Thymus (tissue), 11 donors: Measurements from ENCODE around the gene ADAM15. TPM values are rescaled to one million over a fixed set of nuclear protein-coding genes. Genes with fewer than 3 reads are reported as not detected.

Experiments
- DNase-seq, 9 donors: peaks; one replicate each; pipeline ENCODE4 v3.0.0-alpha.2; 2013; ENCODE audit warnings: low spot score in 9 of 9, low read depth in 6 of 9, missing footprints in 1 of 9
- H3K27ac ChIP-seq, 2 donors: one replicate each; pipeline ENCODE4 v1.5.1; 2013; ENCODE audit warnings: control low read depth in 1 of 2, low read depth in 1 of 2, low read length in 1 of 2, mild to moderate bottlenecking in 1 of 2, moderate library complexity in 1 of 2
- H3K27me3 ChIP-seq, 2 donors: one replicate each; pipeline ENCODE4 v1.5.1; 2013; ENCODE audit warnings: low read length in 1 of 2; ENCODE audit not compliant: control insufficient read depth in 2 of 2, insufficient read depth in 1 of 2
- H3K36me3 ChIP-seq, 2 donors: one replicate each; pipeline ENCODE4 v1.5.1; 2013; ENCODE audit warnings: low read length in 1 of 2, mild to moderate bottlenecking in 1 of 2, moderate library complexity in 1 of 2; ENCODE audit not compliant: control insufficient read depth in 2 of 2, insufficient read depth in 2 of 2
- H3K4me1 ChIP-seq, 2 donors: one replicate each; pipeline ENCODE4 v1.5.1; 2013; ENCODE audit warnings: low read length in 2 of 2; ENCODE audit not compliant: control insufficient read depth in 2 of 2, insufficient read depth in 2 of 2
- H3K4me3 ChIP-seq, 2 donors: one replicate each; pipeline ENCODE4 v1.5.1; 2013; ENCODE audit warnings: low read length in 2 of 2, control low read depth in 1 of 2, mild to moderate bottlenecking in 1 of 2
- H3K9me3 ChIP-seq, 2 donors: one replicate each; pipeline ENCODE4 v1.5.1; 2013; ENCODE audit warnings: low read length in 1 of 2, mild to moderate bottlenecking in 1 of 2; ENCODE audit not compliant: control insufficient read depth in 2 of 2, insufficient read depth in 1 of 2
- WGBS: extraction: QIAGEN DNeasy Blood & Tissue Kit; methylation state at CpG from one replicate; pipeline ENCODE4 v1.1.7; 2013; 5-methylcytosine and 5-hydroxymethylcytosine counted together
- polyA plus RNA-seq: library from polyadenylated mRNA; stranded (reverse); fragments of 200-250 nt; gene quantifications from one replicate; pipeline ENCODE4 v1.2.3, GENCODE V29; 2013
- total RNA-seq: library from RNA; stranded (reverse); fragments of 120-200 nt; gene quantifications from one replicate; pipeline ENCODE4 v1.2.4, GENCODE V29; 2013
- donor health status: healthy.

Gene ADAM15
- total and polyA plus RNA-seq, 2 donors: 12.2 to 91.5 TPM

GRCh38 chr1:155078469-155079209 lies 27.5 kb downstream of the ADAM15 start, which contains the start of gene EFNA3:
TSS of gene EFNA3 (plus strand) at chr1:155078837. CDS start at chr1:155078942, 105 bp downstream.
- WGBS: 3% methylated on average over 59 of the region's 59 CpGs
- peak within 1 kb of the TSS; percentile 22 to 37 for H3K4me3 ChIP-seq
- H3K36me3 ChIP-seq: no peaks in the 10 kb centered on the region
- H3K4me1 ChIP-seq: peaks cover 16 to 59% of the 10 kb centered on the region in 2 donors
- peak in 2 of 9 donors; percentile 43 to 54 for DNase-seq
- H3K27ac ChIP-seq: no peak within 1 kb of the TSS
- H3K9me3 ChIP-seq: peaks cover 0 to 15% of the 10 kb centered on the region in 2 donors
- peaks cover 55 to 89% of the 10 kb centered on the region in 2 donors for H3K27me3 ChIP-seq

- Histone ChIP-seq H3K36me3 (no peaks in the 10 kb centered on the region), H3K4me3 (peak overlapping the region; percentile 22 to 37), H3K27ac (no peak overlapping the region), H3K4me1 (peaks cover 16 to 60% of the 10 kb centered on the region in 2 donors), H3K9me3 (peaks cover 0 to 15% of the 10 kb centered on the region in 2 donors), H3K27me3 (peaks cover 60 to 90% of the 10 kb centered on the region in 2 donors)
- DNase-seq: no peak
- WGBS: 8% methylated on average over 10 of the region's 10 CpGs
Measured at GRCh38 chr1:155079210-155079486, 28.0 kb downstream of the ADAM15 start.

- no peaks in the 10 kb centered on the region for H3K36me3 ChIP-seq
- H3K4me3 ChIP-seq: peak overlapping the region; percentile 22 to 37
- H3K27me3 ChIP-seq: peaks cover 63 to 95% of the 10 kb centered on the region in 2 donors
- WGBS: 2% methylated on average over 67 of the region's 67 CpGs
- H3K4me1 ChIP-seq: peaks cover 16 to 65% of the 10 kb centered on the region in 2 donors
- H3K9me3 ChIP-seq: peaks cover 0 to 15% of the 10 kb centered on the region in 2 donors
- DNase-seq: no peak
- no peak overlapping the region for H3K27ac ChIP-seq
Measured at GRCh38 chr1:155079487-155080311, 28.6 kb downstream of the ADAM15 start.

- Histone ChIP-seq H3K36me3 (no peaks in the 10 kb centered on the region), H3K27me3 (peaks cover 63 to 88% of the 10 kb centered on the region in 2 donors), H3K9me3 (peaks cover 0 to 15% of the 10 kb centered on the region in 2 donors), H3K4me1 (peaks cover 17 to 68% of the 10 kb centered on the region in 2 donors), H3K4me3 (peak overlapping the region; percentile 18 to 36), H3K27ac (no peak overlapping the region)
- DNase-seq: peak in 3 of 9 donors; percentile 43 to 75 (median 61)
- 1% methylated on average over 71 of the region's 71 CpGs for WGBS
Measured at GRCh38 chr1:155080312-155081228, 29.5 kb downstream of the ADAM15 start.

GRCh38 chr1:155081472-155082300 lies 30.6 kb downstream of the ADAM15 start:
- Histone ChIP-seq H3K9me3 (peaks cover 0 to 15% of the 10 kb centered on the region in 2 donors), H3K4me1 (peaks cover 26 to 76% of the 10 kb centered on the region in 2 donors), H3K27ac (no peak overlapping the region), H3K27me3 (peaks cover 63 to 83% of the 10 kb centered on the region in 2 donors), H3K4me3 (peak overlapping the region in 1 of 2 donors; percentile 29), H3K36me3 (no peaks in the 10 kb centered on the region)
- WGBS: 4% methylated on average over 68 of the region's 68 CpGs
- DNase-seq: peak in 1 of 9 donors; percentile 43

GRCh38 chr1:155082301-155083051 lies 31.4 kb downstream of the ADAM15 start:
- H3K4me1 ChIP-seq: peaks cover 26 to 72% of the 10 kb centered on the region in 2 donors
- no peaks in the 10 kb centered on the region for H3K36me3 ChIP-seq
- peak overlapping the region in 1 of 2 donors; percentile 29 for H3K4me3 ChIP-seq
- peaks cover 0 to 15% of the 10 kb centered on the region in 2 donors for H3K9me3 ChIP-seq
- no peak for DNase-seq
- peaks cover 63 to 75% of the 10 kb centered on the region in 2 donors for H3K27me3 ChIP-seq
- 7% methylated on average over 36 of the region's 36 CpGs for WGBS
- H3K27ac ChIP-seq: no peak overlapping the region

GRCh38 chr1:155083052-155083541 lies 32.0 kb downstream of the ADAM15 start:
- no peak for DNase-seq
- H3K4me1 ChIP-seq: peaks cover 26 to 72% of the 10 kb centered on the region in 2 donors
- no peaks in the 10 kb centered on the region for H3K36me3 ChIP-seq
- peaks cover 0 to 15% of the 10 kb centered on the region in 2 donors for H3K9me3 ChIP-seq
- peaks cover 60 to 68% of the 10 kb centered on the region in 2 donors for H3K27me3 ChIP-seq
- 83% methylated on average over 6 of the region's 6 CpGs for WGBS
- H3K4me3 ChIP-seq: no peak overlapping the region
- H3K27ac ChIP-seq: no peak overlapping the region
